ENCODE data around the gene CTTNBP2NL. TPM values are rescaled to one million over a fixed set of nuclear protein-coding genes. Genes with fewer than 3 reads are reported as not detected.

The CTTNBP2NL gene
- total RNA-seq, 1 experiment from 2014 or later = 38.8 TPM

DNA sequence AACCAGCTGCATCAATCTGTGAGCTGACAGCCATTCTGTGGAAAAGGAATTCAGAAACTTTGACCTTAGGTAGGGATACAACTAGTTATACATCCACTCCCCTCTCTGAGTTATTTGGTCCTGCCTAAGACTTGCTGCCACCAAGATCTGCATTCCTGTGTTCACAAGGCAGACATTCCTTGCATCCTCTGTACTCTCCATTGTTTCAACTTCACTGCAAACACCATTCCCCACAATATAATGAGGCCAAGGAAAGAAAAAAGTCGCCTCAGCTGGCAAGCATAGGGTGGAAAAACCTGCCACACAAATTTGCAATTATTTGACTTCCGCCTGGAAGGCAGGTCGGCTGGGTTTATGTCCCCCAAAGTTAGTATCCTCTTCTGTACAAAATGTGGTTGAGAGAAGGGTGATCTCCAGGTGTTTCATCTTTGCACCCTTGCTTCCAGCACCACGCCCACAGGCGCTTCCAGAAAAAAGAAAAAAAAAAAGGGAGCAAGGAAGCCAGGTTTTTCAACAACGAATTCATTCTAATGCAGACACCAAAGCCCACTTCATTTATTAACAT, 676 bp upstream of the CTTNBP2NL start:
- Histone ChIP-seq H2AK5ac (ENCODE audit: insufficient read length, low read length) (no peak overlapping the region), H3K4ac (ENCODE audit: low read depth, low read length) (no peak overlapping the region; the same call in 1 of the 2 replicates), H3K27ac (ENCODE audit: insufficient read length, low read depth, low read length) (peak overlapping the region; percentile 33), H2BK20ac (ENCODE audit: low read depth, low read length, poor library complexity, severe bottlenecking) (no peak overlapping the region), H3K4me1 (ENCODE audit: insufficient read depth, low read length) (no peaks in the 10 kb centered on the region; the same call in 1 of the 2 replicates), H2AFZ (ENCODE audit: low read length) (no peak overlapping the region), H3T11ph (ENCODE audit: low read length) (no peak overlapping the region), H2BK120ac (ENCODE audit: low read depth, low read length, poor library complexity, severe bottlenecking) (no peak overlapping the region), H3K18ac (ENCODE audit: insufficient read length, low read depth, low read length) (peak overlapping the region; percentile 91), H4K8ac (replicated peaks; ENCODE audit: insufficient read length, low read depth, low read length) (no peak overlapping the region), H3K79me1 (ENCODE audit: insufficient read depth, low read depth, low read length, poor library complexity, severe bottlenecking) (peaks cover 2% of the 10 kb centered on the region), H3K27me3 (ENCODE audit: insufficient read depth, low read length) (no peaks in the 10 kb centered on the region), H3K56ac (ENCODE audit: insufficient read length, low read depth, low read length) (no peak overlapping the region), H3K9ac (ENCODE audit: extremely low read depth, insufficient read length, low read length) (peak overlapping the region; percentile 87), H2BK15ac (ENCODE audit: low read depth, low read length) (no peak overlapping the region), H3K23me2 (ENCODE audit: insufficient read length, low read depth, low read length, poor library complexity, severe bottlenecking) (peaks cover 8% of the 10 kb centered on the region), H4K20me1 (ENCODE audit: control insufficient read depth, insufficient read depth, insufficient read length) (no peaks in the 10 kb centered on the region), H4K91ac (ENCODE audit: insufficient read length, low read depth, low read length) (no peak overlapping the region), H2BK12ac (ENCODE audit: insufficient read length, low read depth, low read length) (no peak overlapping the region), H3K23ac (ENCODE audit: insufficient read length, low read depth, low read length) (no peak overlapping the region), H3K14ac (ENCODE audit: insufficient read depth, low read length) (peak overlapping the region; percentile 84; the same call in 1 of the 2 replicates), H3K9me3 (ENCODE audit: control insufficient read depth, low read depth, low read length) (no peaks in the 10 kb centered on the region), H4K5ac (ENCODE audit: insufficient read length, low read depth, low read length) (no peak overlapping the region), H3K4me2 (ENCODE audit: insufficient read depth, insufficient read length, low read length) (peak overlapping the region; percentile 87), H3K79me2 (ENCODE audit: insufficient read depth, low read length) (peaks cover 19% of the 10 kb centered on the region; the same call in 1 of the 2 replicates), H2BK5ac (ENCODE audit: insufficient read length, low read length) (peak overlapping the region; percentile 59)
- DNase-seq = no peak
- Mint-ChIP-seq H3K4me3 (peak overlapping the region; percentile 98 to 99), H3K4me1 (peaks cover 44 to 51% of the 10 kb centered on the region in 2 experiments), H3K27ac (peak overlapping the region; percentile 98 to 99 (median 99)), H3K9me3 (no peaks in the 10 kb centered on the region), H3K27me3 (ENCODE audit: low read depth) (no peaks in the 10 kb centered on the region), H3K36me3 (ENCODE audit: insufficient read depth in 1 of 3, low read depth in 3 of 3) (no peaks in the 10 kb centered on the region)
- TF ChIP-seq, protein P1, sequence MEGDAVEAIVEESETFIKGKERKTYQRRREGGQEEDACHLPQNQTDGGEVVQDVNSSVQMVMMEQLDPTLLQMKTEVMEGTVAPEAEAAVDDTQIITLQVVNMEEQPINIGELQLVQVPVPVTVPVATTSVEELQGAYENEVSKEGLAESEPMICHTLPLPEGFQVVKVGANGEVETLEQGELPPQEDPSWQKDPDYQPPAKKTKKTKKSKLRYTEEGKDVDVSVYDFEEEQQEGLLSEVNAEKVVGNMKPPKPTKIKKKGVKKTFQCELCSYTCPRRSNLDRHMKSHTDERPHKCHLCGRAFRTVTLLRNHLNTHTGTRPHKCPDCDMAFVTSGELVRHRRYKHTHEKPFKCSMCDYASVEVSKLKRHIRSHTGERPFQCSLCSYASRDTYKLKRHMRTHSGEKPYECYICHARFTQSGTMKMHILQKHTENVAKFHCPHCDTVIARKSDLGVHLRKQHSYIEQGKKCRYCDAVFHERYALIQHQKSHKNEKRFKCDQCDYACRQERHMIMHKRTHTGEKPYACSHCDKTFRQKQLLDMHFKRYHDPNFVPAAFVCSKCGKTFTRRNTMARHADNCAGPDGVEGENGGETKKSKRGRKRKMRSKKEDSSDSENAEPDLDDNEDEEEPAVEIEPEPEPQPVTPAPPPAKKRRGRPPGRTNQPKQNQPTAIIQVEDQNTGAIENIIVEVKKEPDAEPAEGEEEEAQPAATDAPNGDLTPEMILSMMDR (conservative IDR thresholded peaks at IDR 0.05) = no peak
- WGBS (ENCODE audit: extremely low coverage, insufficient read length, low lambda C conversion rate) = no CpG with 5 or more reads among the region's 6 CpGs
